ENCODE measurements around the gene PRKCZ. TPM values are rescaled to one million over a fixed set of nuclear protein-coding genes. Genes with fewer than 3 reads are reported as not detected.
"Not testable (repeated sequence)": the region's sequence is repeated elsewhere in the genome, so short reads cannot be mapped to it uniquely, and the experiment has no call there.

The PRKCZ gene
- total RNA-seq, 4 donors from 2014 or later, result 3.1 to 5.4 (median 4.7) TPM

- no peak for DNase-seq (ENCODE audit: extremely low spot score)
- TF ChIP-seq EP300 (IDR thresholded peaks at IDR 0.05) (no peak), POLR2A (IDR thresholded peaks at IDR 0.05; ENCODE audit: low read depth) (no peak), POLR2AphosphoS5 (IDR thresholded peaks at IDR 0.05) (no peak), CTCF (IDR thresholded peaks at IDR 0.05) (no peak)
- 94% methylated on average over 5 of the region's 5 CpGs for WGBS
Observed at GRCh38 chr1:2119886-2120285, 69.7 kb downstream of the PRKCZ start.

GRCh38 chr1:2121101-2121691 is 71.0 kb downstream of the PRKCZ start:
- WGBS, result 93% methylated on average over 14 of the region's 14 CpGs
- Histone ChIP-seq H3K4me3 (no peak overlapping the region), H3K36me3 (no peaks in the 10 kb centered on the region), H3K4me1 (no peaks in the 10 kb centered on the region), H3K27ac (replicated peaks in 1 of 4) (no peak overlapping the region), H3K27me3 (peaks cover 0 to 12% (median 2%) of the 10 kb centered on the region in 4 donors), H3K9me3 (peaks cover 0 to 14% (median 4%) of the 10 kb centered on the region in 4 donors)
- no peak for TF ChIP-seq POLR2AphosphoS5 (IDR thresholded peaks at IDR 0.05)
- TF ChIP-seq CTCF (IDR thresholded peaks at IDR 0.05), result no peak
- no peak for TF ChIP-seq POLR2A (IDR thresholded peaks at IDR 0.05; ENCODE audit: low read depth)
- TF ChIP-seq EP300 (IDR thresholded peaks at IDR 0.05), result no peak
- DNase-seq (ENCODE audit: extremely low spot score), result no peak
- intact Hi-C loops (cut with DNase I), result no loop called here

More at GRCh38 chr1:2119886-2120285, 69.7 kb downstream of the PRKCZ start:
- intact Hi-C loops (cut with DNase I), result no loop called here
- Histone ChIP-seq H3K4me3 (no peak overlapping the region), H3K27me3 (peaks cover 0 to 25% (median 6%) of the 10 kb centered on the region in 4 donors), H3K27ac (replicated peaks in 1 of 4) (no peak overlapping the region), H3K36me3 (no peaks in the 10 kb centered on the region), H3K9me3 (peaks cover 0 to 14% (median 4%) of the 10 kb centered on the region in 4 donors), H3K4me1 (no peaks in the 10 kb centered on the region)

GRCh38 chr1:2121794-2122193 is 71.6 kb downstream of the PRKCZ start:
- H3K27me3 ChIP-seq; H3K4me1 ChIP-seq; H3K36me3 ChIP-seq; intact Hi-C loops (cut with DNase I); H3K27ac ChIP-seq (replicated peaks in 1 of 4); H3K4me3 ChIP-seq; DNase-seq (ENCODE audit: extremely low spot score): not testable (repeated sequence)
- peaks cover 0 to 14% (median 4%) of the 10 kb centered on the region in 4 donors for H3K9me3 ChIP-seq
- WGBS, result 84% methylated on average over 16 of the region's 23 CpGs

GRCh38 chr1:2124446-2125198 is 74.4 kb downstream of the PRKCZ start:
- H3K27ac ChIP-seq (replicated peaks in 1 of 4), result no peak overlapping the region
- TF ChIP-seq CTCF (IDR thresholded peaks at IDR 0.05), result no peak
- TF ChIP-seq POLR2A (IDR thresholded peaks at IDR 0.05; ENCODE audit: low read depth), result no peak
- no peak for TF ChIP-seq POLR2AphosphoS5 (IDR thresholded peaks at IDR 0.05)
- no peak for TF ChIP-seq EP300 (IDR thresholded peaks at IDR 0.05)

GRCh38 chr1:2125350-2126211 is 75.4 kb downstream of the PRKCZ start:
- H3K4me1 ChIP-seq, result peaks cover 0 to 11% (median 7%) of the 10 kb centered on the region in 4 donors
- DNase-seq (ENCODE audit: extremely low spot score), result no peak
- no peak for TF ChIP-seq POLR2AphosphoS5 (IDR thresholded peaks at IDR 0.05)
- TF ChIP-seq POLR2A (IDR thresholded peaks at IDR 0.05; ENCODE audit: low read depth), result no peak
- no peak for TF ChIP-seq EP300 (IDR thresholded peaks at IDR 0.05)
- WGBS, result 88% methylated on average over 31 of the region's 34 CpGs
- no peak overlapping the region for H3K27ac ChIP-seq (replicated peaks in 1 of 4)
- no peaks in the 10 kb centered on the region for H3K36me3 ChIP-seq
- no peak overlapping the region for H3K4me3 ChIP-seq
- H3K9me3 ChIP-seq, result no peaks in the 10 kb centered on the region
- peaks cover 0 to 11% (median 0%) of the 10 kb centered on the region in 4 donors for H3K27me3 ChIP-seq
- intact Hi-C loops (cut with DNase I), result no loop called here

More at GRCh38 chr1:2124446-2125198, 74.4 kb downstream of the PRKCZ start:
- no peaks in the 10 kb centered on the region for H3K36me3 ChIP-seq
- no peak for DNase-seq (ENCODE audit: extremely low spot score)
- intact Hi-C loops (cut with DNase I), result no loop called here
- 96% methylated on average over 31 of the region's 31 CpGs for WGBS
- peaks cover 0 to 4% (median 2%) of the 10 kb centered on the region in 4 donors for H3K9me3 ChIP-seq
- peaks cover 0 to 11% (median 0%) of the 10 kb centered on the region in 4 donors for H3K27me3 ChIP-seq
- H3K4me3 ChIP-seq, result no peak overlapping the region
- H3K4me1 ChIP-seq, result peaks cover 0 to 11% (median 7%) of the 10 kb centered on the region in 4 donors

Data from esophagus muscularis mucosa (tissue), 4 donors.